Measurements from ENCODE around the gene CUL9.
A peak's percentile ranks its signal among the peaks of the same experiment; 100 is the strongest.

The CUL9 gene

GRCh38 chr6:43260791-43261190 lies 78.8 kb downstream of the CUL9 start:
- H3K27me3 ChIP-seq = peaks cover 23% of the 10 kb centered on the region
- H3K9me3 ChIP-seq = no peaks in the 10 kb centered on the region
- no peaks in the 10 kb centered on the region for H3K4me1 ChIP-seq (ENCODE audit: control insufficient read depth in 1 of 2, insufficient read depth in 1 of 2, low read depth in 1 of 2, low read length in 1 of 2)
- H3K27ac ChIP-seq = no peak overlapping the region
- no peaks in the 10 kb centered on the region for H3K36me3 ChIP-seq
- TF ChIP-seq CTCF (IDR thresholded peaks at IDR 0.05) = no peak
- H3K4me3 ChIP-seq (ENCODE audit: low read depth in 1 of 2, low read length in 1 of 2) = no peak overlapping the region

GRCh38 chr6:43261198-43261597 lies 79.2 kb downstream of the CUL9 start:
- Histone ChIP-seq H3K36me3 (no peaks in the 10 kb centered on the region), H3K4me1 (ENCODE audit: control insufficient read depth in 1 of 2, insufficient read depth in 1 of 2, low read depth in 1 of 2, low read length in 1 of 2) (no peaks in the 10 kb centered on the region), H3K27ac (no peak overlapping the region), H3K27me3 (peaks cover 27% of the 10 kb centered on the region), H3K4me3 (ENCODE audit: low read depth in 1 of 2, low read length in 1 of 2) (no peak overlapping the region), H3K9me3 (no peaks in the 10 kb centered on the region)
- TF ChIP-seq CTCF (IDR thresholded peaks at IDR 0.05) = no peak

- Histone ChIP-seq H3K9me3 (no peaks in the 10 kb centered on the region), H3K27me3 (peaks cover 27% of the 10 kb centered on the region), H3K36me3 (no peaks in the 10 kb centered on the region)
These were observed 80.2 kb downstream of the CUL9 start for GRCh38 chr6:43262000-43262779.

GRCh38 chr6:43262780-43263313 lies 80.9 kb downstream of the CUL9 start:
- Histone ChIP-seq H3K9me3 (no peaks in the 10 kb centered on the region), H3K4me1 (ENCODE audit: control insufficient read depth in 1 of 2, insufficient read depth in 1 of 2, low read depth in 1 of 2, low read length in 1 of 2) (no peaks in the 10 kb centered on the region), H3K4me3 (ENCODE audit: low read depth in 1 of 2, low read length in 1 of 2) (no peak overlapping the region), H3K27me3 (peaks cover 27% of the 10 kb centered on the region), H3K27ac (no peak overlapping the region), H3K36me3 (no peaks in the 10 kb centered on the region)
- no peak for TF ChIP-seq CTCF (IDR thresholded peaks at IDR 0.05)

More at GRCh38 chr6:43262000-43262779, 80.2 kb downstream of the CUL9 start:
- no peaks in the 10 kb centered on the region for H3K4me1 ChIP-seq (ENCODE audit: control insufficient read depth in 1 of 2, insufficient read depth in 1 of 2, low read depth in 1 of 2, low read length in 1 of 2)
- H3K27ac ChIP-seq = no peak overlapping the region
- TF ChIP-seq CTCF (IDR thresholded peaks at IDR 0.05) = no peak
- no peak overlapping the region for H3K4me3 ChIP-seq (ENCODE audit: low read depth in 1 of 2, low read length in 1 of 2)

GRCh38 chr6:43263314-43264178 lies 81.5 kb downstream of the CUL9 start:
- Histone ChIP-seq H3K4me1 (ENCODE audit: control insufficient read depth in 1 of 2, insufficient read depth in 1 of 2, low read depth in 1 of 2, low read length in 1 of 2) (no peaks in the 10 kb centered on the region), H3K4me3 (ENCODE audit: low read depth in 1 of 2, low read length in 1 of 2) (no peak overlapping the region), H3K27ac (no peak overlapping the region), H3K9me3 (no peaks in the 10 kb centered on the region), H3K27me3 (peaks cover 34% of the 10 kb centered on the region), H3K36me3 (no peaks in the 10 kb centered on the region)
- peak; percentile 70 for TF ChIP-seq CTCF (IDR thresholded peaks at IDR 0.05)
